HG03521 (cell line): ENCODE results near the gene SPATA24.

ENCODE experiments used
- ATAC-seq: cut with Tn5 transposase; IDR thresholded peaks from one replicate; pipeline ENCODE4 v1.9.1; 2021; ENCODE audit warnings: mild to moderate bottlenecking, moderate library complexity; ENCODE audit not compliant: unreplicated experiment

Gene SPATA24

GRCh38 chr5:139383993-139384590, 19.8 kb downstream of the SPATA24 start:
- ATAC-seq, result no peak

- no peak for ATAC-seq
These were observed 20.5 kb downstream of the SPATA24 start, which contains the start of gene SLC23A1 for GRCh38 chr5:139383275-139383992. Gene SLC23A1, minus strand, starts transcription at chr5:139383297. Its CDS starts 44 bp downstream, at chr5:139383253.

GRCh38 chr5:139382807-139383206, 21.1 kb downstream of the SPATA24 start:
- ATAC-seq, result no peak

GRCh38 chr5:139381837-139382761, 21.8 kb downstream of the SPATA24 start:
- ATAC-seq, result no peak

GRCh38 chr5:139379626-139380449, 24.1 kb downstream of the SPATA24 start:
- ATAC-seq, result no peak

GRCh38 chr5:139378941-139379361, 24.9 kb downstream of the SPATA24 start:
- ATAC-seq, result no peak

DNA sequence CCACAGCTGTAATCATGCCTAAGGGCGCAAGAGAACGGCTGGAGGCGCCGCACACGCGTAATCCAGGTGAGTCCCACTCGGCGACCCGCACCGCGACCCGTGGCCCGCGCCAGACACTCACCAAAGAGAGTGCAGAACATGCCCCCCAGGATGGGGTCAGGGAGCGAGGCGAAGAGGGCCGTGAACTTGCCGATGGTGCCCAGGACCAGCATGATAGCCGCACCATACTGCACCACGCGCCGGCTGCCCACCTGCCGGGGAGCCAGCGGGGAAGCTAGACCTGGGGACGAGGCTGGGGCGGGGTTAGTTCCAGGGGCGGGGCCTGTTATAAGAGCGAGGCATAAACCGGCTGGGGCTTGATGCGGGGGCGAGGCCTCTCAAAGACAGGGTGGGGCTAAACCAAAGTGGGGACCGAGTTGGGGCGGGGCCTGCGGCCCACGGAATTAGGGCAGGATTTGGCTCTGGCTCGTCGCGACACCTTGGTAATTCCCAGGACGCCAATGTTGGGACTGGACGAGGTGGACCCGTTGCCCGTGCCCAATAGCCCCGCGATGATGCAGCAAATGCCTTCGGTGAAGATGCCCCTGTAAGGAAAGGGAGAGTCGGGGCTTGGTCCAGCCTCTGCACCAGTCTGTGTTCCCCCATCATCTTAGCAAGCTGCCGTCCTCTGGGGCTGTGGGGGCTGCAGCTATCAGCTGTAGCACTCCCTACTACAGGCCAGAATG, 25.6 kb downstream of the SPATA24 start:
- ATAC-seq, result no peak

- no peak for ATAC-seq
These were observed 26.7 kb downstream of the SPATA24 start for GRCh38 chr5:139377226-139377625.

DNA sequence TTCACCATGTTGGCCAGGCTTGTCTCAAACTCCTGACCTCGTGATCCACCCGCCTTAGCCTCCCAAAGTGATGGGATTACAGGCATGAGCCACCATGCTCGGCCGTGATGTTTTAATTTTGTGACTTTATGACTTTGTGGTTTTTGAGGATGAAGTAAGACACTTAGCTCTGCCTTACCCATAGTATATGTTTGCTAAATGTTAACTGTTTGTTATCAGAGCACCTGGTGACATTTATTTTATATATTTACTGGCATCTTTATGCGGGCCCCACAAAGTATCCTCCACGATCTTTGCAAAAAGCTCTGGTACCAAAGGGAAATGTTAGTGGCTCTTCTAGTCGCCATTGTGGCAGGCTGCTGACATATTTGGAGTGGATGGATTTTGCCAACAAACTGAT, 27.5 kb downstream of the SPATA24 start:
- ATAC-seq, result no peak

GRCh38 chr5:139374909-139375308, 29.0 kb downstream of the SPATA24 start:
- no peak for ATAC-seq

DNA sequence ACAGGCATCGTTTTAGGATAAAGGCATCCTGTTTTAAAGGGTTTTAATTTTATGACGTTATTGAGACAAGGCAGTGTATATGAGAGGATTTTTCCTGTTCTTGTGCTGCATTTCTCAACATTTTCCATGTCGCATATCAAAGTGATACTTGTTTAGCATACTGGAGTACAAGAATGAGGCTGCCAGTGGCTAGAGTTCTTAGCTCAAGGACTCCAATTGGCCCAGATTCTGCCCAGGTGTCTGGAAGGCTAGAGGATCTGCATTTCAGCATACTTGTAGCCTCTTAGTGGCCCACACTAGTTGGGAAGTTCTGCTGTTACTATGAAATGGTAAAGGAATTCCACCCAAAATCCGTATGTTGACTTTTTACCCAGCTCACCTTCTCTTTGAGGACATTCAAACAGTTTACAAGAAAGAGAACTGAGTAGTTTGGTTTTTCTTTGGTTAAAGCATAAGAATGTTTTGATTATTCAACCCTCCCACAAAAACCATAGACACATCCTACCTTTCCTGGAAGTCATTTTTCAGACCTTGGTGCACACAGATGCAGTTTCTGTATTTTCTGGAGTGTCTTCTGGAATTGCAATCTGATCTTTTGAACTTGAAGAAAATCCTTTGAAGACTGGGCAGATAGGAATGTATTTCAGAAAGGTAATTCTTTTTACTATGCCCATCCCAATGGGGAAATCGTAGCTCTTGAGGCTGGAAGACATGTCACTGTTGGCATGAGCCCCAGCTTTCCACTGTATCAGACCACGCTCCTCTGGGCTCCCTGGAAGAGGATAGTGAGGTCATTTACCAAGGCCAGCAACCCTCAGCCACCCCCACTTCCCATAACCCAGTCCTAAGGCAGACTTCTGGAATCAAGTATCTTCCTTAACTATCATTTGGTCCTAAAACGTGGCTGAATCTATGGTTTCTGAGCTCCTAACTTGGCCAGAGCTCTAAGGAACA, 32.1 kb downstream of the SPATA24 start:
- no peak for ATAC-seq

GRCh38 chr5:139369181-139369580, 34.7 kb downstream of the SPATA24 start:
- ATAC-seq, result no peak

- ATAC-seq, result no peak
These were observed 35.3 kb downstream of the SPATA24 start for GRCh38 chr5:139368613-139369012.

DNA sequence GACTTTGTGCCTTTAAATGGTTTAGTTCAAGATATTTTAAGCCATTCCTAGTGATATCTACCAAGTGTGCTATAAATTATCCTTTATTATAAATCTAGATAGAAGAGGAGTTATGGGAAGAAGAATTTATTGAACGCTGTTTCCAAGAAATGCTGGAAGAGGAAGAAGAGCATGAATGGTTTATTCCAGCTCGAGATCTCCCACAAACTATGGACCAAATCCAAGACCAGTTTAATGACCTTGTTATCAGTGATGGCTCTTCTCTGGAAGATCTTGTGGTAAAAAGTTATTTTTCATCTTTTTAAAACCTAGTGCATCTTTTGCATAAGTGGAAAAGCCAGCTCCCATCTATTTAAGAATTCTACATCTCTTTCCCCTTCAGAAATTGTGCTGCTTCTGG, 39.4 kb downstream of the SPATA24 start:
- no peak for ATAC-seq

DNA sequence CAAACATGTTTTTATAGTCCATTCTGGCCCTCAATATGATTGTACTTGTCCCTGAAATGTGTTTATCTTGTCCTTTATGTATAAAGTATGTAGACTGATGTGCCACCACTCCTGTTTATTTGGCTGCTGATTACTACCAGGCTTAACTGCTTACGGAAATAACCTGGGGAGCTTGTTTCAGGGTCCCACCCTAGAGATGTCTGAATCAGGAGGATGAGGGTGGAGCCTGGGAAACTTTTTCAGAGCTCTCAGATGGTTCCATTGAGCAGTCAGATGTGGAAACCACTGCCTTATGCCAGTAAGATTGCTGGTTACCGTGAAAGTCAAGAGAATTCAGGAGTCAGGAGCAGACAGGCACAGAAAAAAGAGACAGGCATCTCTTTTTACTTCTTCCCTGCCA, 40.0 kb downstream of the SPATA24 start:
- no peak for ATAC-seq

- no peak for ATAC-seq
These were observed 42.0 kb downstream of the SPATA24 start for GRCh38 chr5:139361835-139362429.

GRCh38 chr5:139360384-139360783, 43.5 kb downstream of the SPATA24 start:
- ATAC-seq, result no peak

- no peak for ATAC-seq
These were observed 45.8 kb downstream of the SPATA24 start for GRCh38 chr5:139358064-139358463.
